Muscle layer of duodenum (tissue), 2 donors: ENCODE measurements around the gene CORO1A.
"Not testable (repeated sequence)": the region's sequence is repeated elsewhere in the genome, so short reads cannot be mapped to it uniquely, and the experiment has no call there.

Experiments used
- H3K27ac ChIP-seq: one replicate; pipeline ENCODE4 v1.7.0; 2013; ENCODE audit warnings: mild to moderate bottlenecking, low read length
- H3K27me3 ChIP-seq: one replicate; pipeline ENCODE4 v1.7.0; 2013; ENCODE audit warnings: low read depth, mild to moderate bottlenecking, control low read depth, low read length
- H3K36me3 ChIP-seq, 2 donors: one replicate each; pipeline ENCODE4 v1.7.0; 2013; ENCODE audit warnings: low read length in 2 of 2, control low read depth in 1 of 2, mild to moderate bottlenecking in 1 of 2; ENCODE audit not compliant: insufficient read depth in 2 of 2, control insufficient read depth in 1 of 2
- H3K4me1 ChIP-seq, 2 donors: one replicate each; pipeline ENCODE4 v1.7.0; 2013; ENCODE audit warnings: low read length in 2 of 2, mild to moderate bottlenecking in 2 of 2, control low read depth in 1 of 2, moderate library complexity in 1 of 2; ENCODE audit not compliant: insufficient read depth in 2 of 2, control insufficient read depth in 1 of 2
- H3K4me3 ChIP-seq, 2 donors: one replicate each; pipeline ENCODE4 v1.7.0; 2013; ENCODE audit warnings: low read length in 2 of 2, low read depth in 1 of 2, mild to moderate bottlenecking in 1 of 2
- H3K9me3 ChIP-seq, 2 donors: one replicate each; pipeline ENCODE4 v1.7.0; 2013; ENCODE audit warnings: low read length in 2 of 2, control low read depth in 1 of 2, mild to moderate bottlenecking in 1 of 2; ENCODE audit not compliant: control insufficient read depth in 1 of 2
- donor health status: healthy.

The CORO1A gene

GRCh38 chr16:30147843-30148510 lies 35.4 kb upstream of the CORO1A start:
- Histone ChIP-seq H3K9me3 (peaks cover 0 to 4% of the 10 kb centered on the region in 2 donors), H3K36me3 (no peaks in the 10 kb centered on the region), H3K4me1 (no peaks in the 10 kb centered on the region), H3K4me3 (no peak overlapping the region), H3K27ac (no peak overlapping the region), H3K27me3 (no peaks in the 10 kb centered on the region)

- Histone ChIP-seq H3K36me3 (no peaks in the 10 kb centered on the region), H3K4me1 (no peaks in the 10 kb centered on the region), H3K27me3 (no peaks in the 10 kb centered on the region), H3K4me3 (no peak overlapping the region), H3K9me3 (peaks cover 0 to 4% of the 10 kb centered on the region in 2 donors), H3K27ac (no peak overlapping the region)
These were observed 34.0 kb upstream of the CORO1A start for GRCh38 chr16:30149250-30149930.

DNA sequence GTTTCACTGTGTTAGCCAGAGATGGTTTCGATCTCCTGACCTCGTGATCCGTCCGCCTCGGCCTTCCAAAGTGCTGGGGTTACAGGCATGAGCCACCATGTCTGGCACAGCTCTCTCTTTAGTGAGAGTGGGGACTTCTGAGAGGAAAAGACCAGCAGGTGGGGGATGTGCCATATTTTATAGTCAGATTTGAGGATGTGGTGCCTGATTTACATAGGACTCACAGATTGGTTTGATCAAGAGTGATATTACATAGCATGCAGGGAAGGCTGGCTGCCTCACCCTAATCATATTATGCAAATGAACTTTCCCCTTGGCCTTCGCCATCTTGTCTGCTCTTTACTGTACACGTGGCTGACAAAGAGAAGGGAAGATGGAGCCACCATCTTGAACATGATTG lies 32.3 kb upstream of the CORO1A start:
- no peaks in the 10 kb centered on the region for H3K36me3 ChIP-seq

GRCh38 chr16:30152517-30152916 lies 30.9 kb upstream of the CORO1A start:
- Histone ChIP-seq H3K36me3 (no peaks in the 10 kb centered on the region), H3K9me3 (peaks cover 0 to 4% of the 10 kb centered on the region in 2 donors), H3K4me3 (no peak overlapping the region), H3K27me3 (no peaks in the 10 kb centered on the region), H3K4me1 (no peaks in the 10 kb centered on the region), H3K27ac (no peak overlapping the region)

More for the DNA sequence above, 32.3 kb upstream of the CORO1A start:
- Histone ChIP-seq H3K9me3 (peaks cover 0 to 4% of the 10 kb centered on the region in 2 donors), H3K4me3 (no peak overlapping the region), H3K4me1 (no peaks in the 10 kb centered on the region), H3K27me3 (no peaks in the 10 kb centered on the region), H3K27ac (no peak overlapping the region)

- Histone ChIP-seq H3K4me1 (no peaks in the 10 kb centered on the region), H3K9me3 (no peaks in the 10 kb centered on the region), H3K4me3 (no peak overlapping the region), H3K27ac (no peak overlapping the region), H3K36me3 (no peaks in the 10 kb centered on the region), H3K27me3 (no peaks in the 10 kb centered on the region)
These were observed 28.2 kb upstream of the CORO1A start for GRCh38 chr16:30155188-30155587.

DNA sequence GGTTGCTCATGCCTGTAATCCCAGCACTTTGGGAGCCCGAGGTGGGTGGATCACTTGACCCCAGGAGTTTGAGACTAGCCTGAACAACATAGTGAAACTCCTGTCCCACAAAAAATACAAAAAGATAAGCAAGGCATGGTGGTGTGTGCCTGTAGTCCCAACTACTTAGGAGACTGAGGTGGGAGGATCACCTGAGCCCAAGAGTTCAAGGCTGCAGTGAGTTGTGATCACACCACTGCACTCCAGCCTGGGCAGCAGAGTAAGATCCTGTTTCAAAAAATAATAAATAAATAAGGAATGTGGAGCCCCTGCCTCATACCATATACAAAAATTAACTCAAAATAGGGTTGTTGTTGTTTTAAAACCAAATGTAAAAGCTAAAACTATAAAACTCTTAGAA lies 26.2 kb upstream of the CORO1A start:
- Histone ChIP-seq H3K27ac (no peak overlapping the region), H3K4me3 (no peak overlapping the region), H3K4me1 (no peaks in the 10 kb centered on the region), H3K36me3 (no peaks in the 10 kb centered on the region), H3K27me3 (no peaks in the 10 kb centered on the region), H3K9me3 (no peaks in the 10 kb centered on the region)

DNA sequence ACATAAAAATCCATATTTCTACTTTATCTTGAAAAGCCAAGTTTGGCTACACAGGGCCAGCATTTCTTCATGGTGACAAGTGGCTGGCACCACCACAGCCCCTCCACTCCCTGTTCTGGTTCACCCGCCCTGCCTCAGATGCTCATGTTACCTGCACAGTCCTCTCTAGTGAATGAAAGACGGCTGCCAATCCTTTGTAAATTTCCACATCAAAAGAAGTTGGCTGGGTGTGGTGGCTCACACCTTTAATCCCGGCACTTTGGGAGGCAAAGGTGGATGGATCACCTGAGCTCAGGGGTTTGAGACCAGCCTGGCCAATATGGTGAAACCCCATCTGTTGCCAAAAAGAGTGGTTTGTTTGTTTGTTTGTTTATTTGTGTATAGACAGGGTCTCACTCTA lies 19.9 kb upstream of the CORO1A start:
- Histone ChIP-seq H3K27ac (no peak overlapping the region), H3K27me3 (no peaks in the 10 kb centered on the region), H3K4me3 (no peak overlapping the region), H3K4me1 (no peaks in the 10 kb centered on the region), H3K36me3 (no peaks in the 10 kb centered on the region), H3K9me3 (no peaks in the 10 kb centered on the region)

- no peaks in the 10 kb centered on the region for H3K27me3 ChIP-seq
- no peak overlapping the region for H3K27ac ChIP-seq
These were observed 17.1 kb upstream of the CORO1A start for GRCh38 chr16:30166202-30166902.

DNA sequence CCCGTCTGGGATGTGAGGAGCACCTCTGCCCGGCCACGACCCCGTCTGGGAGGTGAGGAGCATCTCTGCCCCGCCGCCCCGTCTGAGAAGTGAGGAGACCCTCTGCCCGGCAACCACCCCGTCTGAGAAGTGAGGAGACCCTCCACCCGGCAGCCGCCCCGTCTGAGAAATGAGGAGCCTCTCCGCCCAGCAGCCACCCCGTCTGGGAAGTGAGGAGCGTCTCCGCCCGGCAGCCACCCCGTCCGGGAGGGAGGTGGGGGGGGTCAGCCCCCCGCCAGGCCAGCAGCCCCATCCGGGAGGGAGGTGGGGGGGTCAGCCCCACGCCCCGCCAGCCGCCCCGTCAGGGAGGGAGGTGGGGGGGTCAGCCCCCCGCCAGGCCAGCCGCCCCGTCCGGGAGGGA lies 14.7 kb upstream of the CORO1A start:
- not testable (repeated sequence) for H3K9me3 ChIP-seq, H3K27me3 ChIP-seq, H3K4me3 ChIP-seq, H3K36me3 ChIP-seq, H3K27ac ChIP-seq, H3K4me1 ChIP-seq

More at GRCh38 chr16:30166202-30166902, 17.1 kb upstream of the CORO1A start:
- Histone ChIP-seq H3K9me3 (no peaks in the 10 kb centered on the region), H3K36me3 (no peaks in the 10 kb centered on the region), H3K4me3 (no peak overlapping the region), H3K4me1 (no peaks in the 10 kb centered on the region)

GRCh38 chr16:30169416-30169815 lies 14.0 kb upstream of the CORO1A start:
- not testable (repeated sequence) for H3K4me3 ChIP-seq, H3K36me3 ChIP-seq, H3K27ac ChIP-seq, H3K27me3 ChIP-seq, H3K9me3 ChIP-seq, H3K4me1 ChIP-seq

GRCh38 chr16:30170145-30170544 lies 13.3 kb upstream of the CORO1A start:
- not testable (repeated sequence) for H3K36me3 ChIP-seq, H3K4me1 ChIP-seq, H3K27ac ChIP-seq, H3K9me3 ChIP-seq, H3K4me3 ChIP-seq, H3K27me3 ChIP-seq
